GM21737 (cell line): Measurements from ENCODE around the gene TMEM164.

ENCODE experiments used
- ATAC-seq: cut with Tn5 transposase; IDR thresholded peaks from one replicate; pipeline ENCODE4 v1.9.1; 2021; ENCODE audit warnings: mild to moderate bottlenecking, moderate library complexity; ENCODE audit not compliant: unreplicated experiment

The TMEM164 gene

DNA sequence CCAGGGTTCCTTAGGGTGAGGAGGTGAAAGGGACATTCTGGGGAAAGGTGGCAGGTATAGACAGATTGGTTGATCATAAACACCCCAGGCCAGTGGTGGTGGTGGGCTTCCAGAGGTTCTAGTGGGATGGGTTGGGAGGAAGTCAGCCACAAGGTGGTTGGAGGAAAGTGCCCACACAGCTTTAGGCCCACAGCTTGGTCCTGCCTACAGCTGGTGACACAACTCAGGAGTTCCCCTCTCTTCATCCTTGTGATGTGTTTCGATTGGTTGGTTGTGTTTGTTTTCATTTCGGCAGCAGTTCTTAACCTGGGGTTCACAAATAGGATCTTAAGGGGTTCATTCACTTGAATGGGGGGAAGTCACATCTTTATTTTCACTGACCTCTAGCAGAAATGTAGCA lies 157.0 kb downstream of the TMEM164 start:
- ATAC-seq: no peak

DNA sequence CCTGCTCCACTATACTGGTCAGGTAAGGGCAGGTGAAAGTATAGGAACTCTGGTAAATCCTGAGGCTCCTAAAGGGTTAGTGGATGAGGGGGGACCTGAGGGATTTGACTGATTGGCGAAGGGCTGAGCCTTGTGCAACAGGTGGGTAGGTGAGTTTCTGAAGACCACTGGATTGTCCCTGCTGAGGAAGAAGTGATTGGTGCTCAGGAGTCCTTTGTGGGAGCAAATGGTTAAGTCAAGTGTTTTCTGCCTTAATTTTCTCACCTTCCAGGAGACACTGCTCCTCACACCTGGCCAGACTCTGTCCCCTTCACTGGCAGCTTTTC lies 158.4 kb downstream of the TMEM164 start:
- ATAC-seq: no peak

DNA sequence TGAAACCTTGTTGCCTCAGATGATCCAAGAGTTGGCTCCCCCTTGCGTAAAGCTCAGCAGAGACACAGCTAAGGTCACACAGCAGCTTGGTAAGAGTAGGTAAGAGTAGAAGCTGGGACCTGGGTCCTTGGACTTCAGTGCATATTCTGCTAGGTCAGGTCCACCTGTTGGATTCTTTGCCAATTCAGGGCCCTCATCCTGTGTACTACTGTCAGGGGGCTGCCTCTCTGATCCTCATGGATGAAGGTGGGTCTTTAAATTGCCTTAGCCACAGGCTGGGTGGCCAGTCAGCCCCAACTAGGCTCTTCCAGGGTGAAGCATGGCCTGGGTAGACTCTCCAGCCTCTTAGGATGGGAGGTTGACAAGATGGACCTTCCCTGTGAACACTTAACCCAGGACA lies 159.2 kb downstream of the TMEM164 start:
- no peak for ATAC-seq

DNA sequence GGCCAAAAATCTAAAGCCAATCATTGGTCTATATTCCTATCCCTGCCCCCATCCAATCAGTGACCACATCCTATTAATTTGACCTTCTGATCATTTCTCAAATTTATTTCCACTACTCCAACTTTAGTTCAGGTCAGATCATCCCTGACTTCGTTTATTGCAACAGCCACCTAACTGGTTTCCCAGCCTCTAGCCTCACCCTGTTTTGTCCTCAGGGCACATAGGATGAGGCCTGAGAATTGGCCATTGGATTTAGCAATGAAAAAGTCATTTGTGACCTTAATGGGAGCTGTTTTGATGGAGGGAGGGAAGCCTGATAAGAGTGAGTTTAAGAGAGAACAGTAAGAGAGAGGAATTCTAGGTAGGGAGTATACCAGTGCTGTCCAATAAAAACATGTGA lies 160.0 kb downstream of the TMEM164 start:
- no peak for ATAC-seq

DNA sequence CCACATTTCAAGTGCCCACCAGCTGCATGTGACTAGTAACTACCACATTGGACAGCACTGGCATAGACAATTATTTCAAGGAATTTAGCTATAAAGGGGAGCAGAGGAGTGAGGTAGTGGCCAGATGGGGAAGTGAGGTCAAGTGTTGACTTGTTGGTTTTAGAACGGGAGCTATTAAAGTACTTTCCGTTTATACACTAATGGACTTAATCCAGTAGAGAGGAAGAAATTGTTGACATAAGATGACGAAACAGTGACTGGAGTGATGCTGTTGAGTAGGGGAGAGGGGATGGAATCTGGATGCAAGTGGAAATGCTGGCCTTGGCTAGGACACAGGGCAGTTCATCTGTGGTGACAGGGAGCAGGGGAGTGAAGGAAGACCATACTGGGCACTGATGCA lies 160.6 kb downstream of the TMEM164 start:
- no peak for ATAC-seq

DNA sequence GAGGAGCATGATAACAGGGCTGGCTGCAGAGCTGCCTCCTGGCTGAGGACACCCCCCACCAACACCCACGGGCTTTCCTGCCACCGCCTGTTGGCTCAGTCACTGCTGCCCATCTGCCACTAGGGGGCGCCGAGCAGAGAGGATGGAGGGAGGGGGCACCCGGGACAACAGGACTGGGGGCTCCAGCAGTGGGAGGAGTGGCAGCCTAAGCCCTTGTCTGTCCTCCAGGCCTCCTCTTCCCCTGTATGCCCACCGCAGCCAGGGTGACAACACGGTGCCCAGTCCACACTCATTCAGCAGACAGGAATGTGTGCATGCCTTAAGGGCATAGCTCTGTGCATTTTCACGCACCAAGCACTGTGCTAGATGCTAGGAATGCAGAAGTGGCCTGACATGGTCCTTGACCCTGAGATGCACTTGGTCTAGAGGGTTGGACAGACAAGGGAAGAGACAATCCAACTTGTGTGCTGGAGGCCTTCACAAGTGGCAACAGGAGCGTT lies 165.1 kb downstream of the TMEM164 start:
- no peak for ATAC-seq

DNA sequence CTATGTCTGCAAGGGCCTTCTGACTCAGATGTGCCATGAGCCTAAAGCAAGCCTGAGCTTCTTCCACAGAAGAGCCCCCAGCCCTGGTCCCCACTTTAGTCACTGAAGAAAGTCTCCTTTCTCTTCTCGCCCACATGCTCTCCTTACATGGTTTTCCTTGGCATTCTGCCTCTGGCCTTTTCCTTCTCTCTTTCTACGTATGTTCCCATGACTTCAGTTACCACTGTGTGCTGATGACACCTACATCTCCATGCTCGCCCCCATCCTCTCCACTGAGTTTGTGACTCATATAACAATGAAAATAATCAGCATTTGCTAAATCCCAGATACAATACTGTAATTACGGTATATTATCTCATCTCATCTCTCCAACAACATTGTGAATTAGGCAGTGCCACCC lies 165.7 kb downstream of the TMEM164 start:
- ATAC-seq: no peak

DNA sequence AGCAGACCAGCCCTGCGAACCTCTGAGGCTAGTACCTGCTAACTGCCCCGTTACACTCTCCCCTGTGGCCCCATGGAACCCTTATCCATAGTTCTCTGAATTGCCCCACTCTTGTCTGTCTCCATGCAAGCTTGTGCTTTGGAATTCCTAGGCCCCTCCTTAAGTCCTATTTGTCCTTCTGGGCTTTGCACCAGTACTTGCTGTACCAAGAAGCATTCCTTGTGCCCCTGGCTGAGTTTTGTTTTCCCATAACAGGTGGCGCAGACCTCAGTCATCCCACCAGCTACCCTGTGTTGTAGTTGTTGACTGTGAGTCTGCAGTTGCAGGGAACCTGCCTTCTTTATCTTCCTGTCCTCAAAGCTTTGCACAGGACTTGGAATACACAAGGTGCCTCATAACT lies 167.1 kb downstream of the TMEM164 start:
- ATAC-seq: no peak

DNA sequence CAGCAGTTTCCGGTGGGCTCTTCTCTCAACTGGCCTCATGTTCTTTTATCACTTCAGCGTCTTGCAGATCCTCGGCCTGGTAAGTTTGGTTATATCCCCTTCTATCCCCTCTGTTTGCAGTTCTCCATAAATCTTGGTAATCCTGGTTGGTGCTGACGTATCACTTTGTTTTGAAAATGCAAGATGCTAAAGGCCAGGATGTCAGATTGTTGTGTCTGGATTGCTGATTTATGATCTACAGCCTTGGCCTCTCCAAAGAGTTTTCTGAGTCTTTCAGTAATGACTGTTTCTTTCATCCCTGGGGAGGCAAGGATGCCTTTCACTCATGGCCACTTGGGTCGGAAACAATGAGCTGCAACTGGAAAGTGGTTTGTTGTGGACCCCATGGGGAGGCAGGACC lies 168.5 kb downstream of the TMEM164 start:
- ATAC-seq: no peak

DNA sequence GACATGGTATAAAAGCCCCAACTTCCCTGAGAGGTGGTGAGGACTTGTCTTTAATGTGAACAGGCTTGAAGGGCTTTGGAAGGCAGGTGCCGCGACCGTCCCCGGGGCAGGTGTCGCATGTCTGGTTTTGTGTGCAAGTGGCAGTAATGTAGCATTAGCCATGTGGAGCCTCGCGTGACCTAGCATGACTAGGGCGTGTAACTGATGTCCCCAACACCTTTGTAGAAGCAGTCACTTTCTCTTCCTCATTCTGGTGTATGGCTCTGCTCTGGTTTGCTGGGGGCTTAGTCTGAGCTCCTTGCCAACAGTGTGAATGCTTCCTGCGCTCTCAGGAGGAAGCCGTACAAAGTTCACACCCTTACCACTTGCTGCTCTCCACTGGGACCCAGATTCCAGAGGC lies 169.3 kb downstream of the TMEM164 start:
- peak; percentile 96 for ATAC-seq

DNA sequence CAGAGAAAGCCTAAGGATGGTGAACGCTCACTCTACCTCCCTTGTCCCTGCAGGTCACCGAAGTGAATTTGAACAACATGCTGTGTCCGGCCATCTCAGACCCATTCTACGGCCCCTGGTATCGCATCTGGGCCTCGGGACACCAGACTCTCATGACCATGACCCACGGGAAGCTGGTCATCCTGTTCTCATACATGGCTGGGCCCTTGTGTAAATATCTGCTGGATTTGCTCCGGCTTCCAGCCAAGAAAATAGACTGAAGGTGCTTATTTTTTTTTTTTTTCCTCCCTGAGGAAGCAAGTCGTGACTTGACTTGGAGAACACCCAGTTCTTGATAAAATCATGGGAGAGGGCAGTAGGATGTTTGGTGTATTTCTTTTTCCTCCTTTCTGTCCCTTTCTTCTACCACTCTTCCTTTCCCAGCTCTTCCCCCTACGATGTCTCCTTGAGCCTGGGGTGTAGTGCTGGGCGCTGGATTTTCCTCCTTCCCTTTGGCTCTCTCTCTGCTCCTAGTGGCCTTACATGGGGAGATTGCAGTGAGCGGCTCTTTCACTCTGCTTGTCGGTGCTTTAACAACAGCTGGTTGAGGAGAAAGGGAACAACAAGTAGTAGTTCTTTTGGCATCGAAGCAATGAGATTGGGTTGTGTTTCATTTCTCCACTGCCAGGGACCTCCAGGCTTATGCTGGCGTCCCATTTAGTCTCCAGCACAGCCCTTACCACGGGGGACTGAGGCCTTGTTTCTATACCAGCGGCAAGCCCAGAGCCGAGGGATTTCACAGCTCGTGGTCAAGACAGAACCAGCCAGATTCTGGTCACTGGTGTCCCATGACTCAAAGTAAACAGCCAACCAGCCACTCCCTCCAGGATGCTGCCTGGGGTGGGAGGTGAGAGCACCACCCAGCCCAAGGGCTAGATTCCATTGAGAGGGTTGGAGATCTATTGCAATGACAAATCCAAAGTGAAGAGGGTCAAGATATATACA lies 170.6 kb downstream of the TMEM164 start:
- no peak for ATAC-seq

DNA sequence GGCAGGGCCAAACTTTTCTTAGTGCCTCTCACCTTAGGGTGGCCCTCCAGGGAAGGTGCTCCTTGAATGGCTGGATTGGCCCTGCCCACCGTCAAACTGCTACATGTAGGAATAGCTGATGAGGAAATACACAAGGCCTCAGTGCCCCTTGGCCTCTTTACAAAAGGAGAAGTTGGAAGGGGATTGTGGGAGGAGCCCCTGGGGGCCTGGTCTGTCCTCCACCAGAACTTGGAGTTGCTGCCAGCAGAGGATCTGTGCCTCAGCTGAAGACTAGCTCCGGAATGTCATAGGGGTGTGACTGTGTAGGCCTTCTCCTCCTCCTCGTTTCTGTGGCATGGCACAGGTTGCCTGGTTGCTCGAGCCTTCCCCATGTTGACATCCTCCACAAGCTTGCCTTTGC lies 172.2 kb downstream of the TMEM164 start:
- no peak for ATAC-seq

DNA sequence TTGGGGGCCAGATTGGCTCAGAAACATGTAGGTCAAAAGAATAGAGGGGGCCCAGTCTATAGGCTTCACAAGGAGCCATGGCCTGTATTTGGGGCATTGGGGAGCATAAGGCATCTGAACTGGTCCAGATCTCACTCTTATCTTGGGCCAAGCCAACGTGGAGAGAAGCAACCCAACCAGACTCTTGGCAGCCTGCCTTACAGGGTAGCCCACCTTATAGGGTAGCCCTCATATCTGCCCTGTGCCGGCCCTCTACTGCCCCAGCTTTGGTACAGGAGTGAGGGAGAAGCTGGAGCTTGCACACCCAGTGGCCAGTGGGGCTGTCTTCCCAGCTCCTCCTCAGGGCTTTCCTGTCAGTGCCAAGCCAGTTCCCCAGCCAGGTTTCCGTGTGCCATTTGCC lies 172.8 kb downstream of the TMEM164 start:
- no peak for ATAC-seq

DNA sequence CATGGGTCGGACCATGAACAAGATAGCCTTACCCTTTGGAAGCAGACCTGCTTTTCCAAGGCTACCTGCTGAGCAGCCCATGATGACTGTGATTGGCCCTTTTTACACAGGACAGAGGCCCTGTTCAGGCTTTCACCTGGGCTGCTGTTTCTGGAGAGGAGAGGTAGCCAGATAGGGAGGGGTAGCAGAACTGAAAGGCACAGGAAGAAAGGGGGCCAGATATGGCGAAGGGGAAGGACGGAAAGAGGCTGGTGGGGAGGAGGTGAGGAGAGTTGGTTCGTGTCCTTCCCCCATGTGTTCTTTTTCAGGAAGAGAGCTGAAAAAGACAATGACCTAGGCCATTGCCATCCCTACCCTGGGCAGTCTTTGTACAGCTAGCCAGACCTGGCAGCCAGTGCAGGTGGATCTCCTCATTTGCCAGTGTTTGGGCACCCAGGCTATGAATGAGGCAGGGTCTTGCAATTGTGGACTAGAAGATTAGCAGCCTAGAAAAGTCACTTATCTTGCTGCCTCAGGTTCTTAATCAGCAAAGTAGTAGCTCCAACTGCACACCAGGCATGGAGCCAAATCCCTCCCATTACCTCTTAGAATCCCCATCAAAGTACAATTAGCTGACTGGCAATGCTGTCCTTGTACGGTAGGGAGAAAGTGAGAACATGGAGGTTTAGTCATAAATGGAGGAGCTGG lies 175.4 kb downstream of the TMEM164 start:
- ATAC-seq: no peak

DNA sequence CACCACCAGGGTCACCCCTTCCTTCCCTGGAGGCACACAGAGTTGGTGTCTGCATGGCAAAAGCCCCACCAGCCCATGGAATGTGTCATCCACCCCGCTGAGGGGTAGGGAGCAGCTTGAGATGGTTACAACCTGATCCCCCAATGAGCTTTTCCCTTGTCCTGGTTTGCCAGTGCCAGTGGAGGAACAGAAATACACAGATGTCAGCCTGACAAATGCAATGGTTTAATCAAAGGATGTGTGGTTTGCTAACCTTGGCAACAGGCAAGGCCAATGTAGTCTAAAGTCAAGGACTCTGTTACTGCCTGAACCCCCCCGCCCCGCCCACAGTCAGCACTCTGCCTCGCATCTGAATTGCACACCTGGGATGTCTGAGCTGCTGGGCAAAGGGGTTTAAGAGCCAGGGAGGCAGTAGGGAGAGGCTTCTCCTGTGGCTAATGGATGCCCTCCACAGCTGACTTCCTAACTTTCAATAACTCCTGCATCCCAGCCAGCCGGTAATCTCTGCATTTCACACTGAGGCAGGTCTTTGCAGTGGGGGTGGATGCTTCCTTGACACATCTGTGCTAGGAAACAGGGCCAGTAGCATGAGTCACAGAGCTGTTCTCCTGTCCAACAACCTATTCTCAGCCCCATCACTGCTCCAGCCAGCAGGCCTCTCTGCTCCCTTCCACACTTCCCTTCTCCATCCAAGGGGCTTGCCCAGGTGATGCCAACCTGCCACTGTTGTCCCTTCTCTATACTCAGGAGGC lies 177.4 kb downstream of the TMEM164 start:
- ATAC-seq: peak; percentile 24

DNA sequence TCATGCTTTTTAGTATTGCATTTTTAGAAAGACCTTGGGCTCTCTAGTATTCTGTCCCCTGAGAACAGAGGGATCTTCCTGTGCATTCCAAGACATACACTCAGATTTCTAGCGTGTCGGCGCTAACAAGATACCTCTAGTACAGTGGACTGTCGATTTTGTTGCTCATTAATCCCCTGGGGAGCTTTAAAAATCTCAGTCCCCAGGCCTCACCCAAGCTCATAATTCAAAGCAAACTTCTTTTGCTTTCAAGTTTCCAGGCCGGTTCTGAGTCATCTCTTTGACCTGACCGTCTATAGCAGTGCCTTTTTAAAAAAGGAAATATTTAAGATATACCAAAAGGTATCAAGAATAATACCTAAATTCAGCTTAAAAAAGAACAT lies 178.0 kb downstream of the TMEM164 start:
- peak; percentile 77 for ATAC-seq

DNA sequence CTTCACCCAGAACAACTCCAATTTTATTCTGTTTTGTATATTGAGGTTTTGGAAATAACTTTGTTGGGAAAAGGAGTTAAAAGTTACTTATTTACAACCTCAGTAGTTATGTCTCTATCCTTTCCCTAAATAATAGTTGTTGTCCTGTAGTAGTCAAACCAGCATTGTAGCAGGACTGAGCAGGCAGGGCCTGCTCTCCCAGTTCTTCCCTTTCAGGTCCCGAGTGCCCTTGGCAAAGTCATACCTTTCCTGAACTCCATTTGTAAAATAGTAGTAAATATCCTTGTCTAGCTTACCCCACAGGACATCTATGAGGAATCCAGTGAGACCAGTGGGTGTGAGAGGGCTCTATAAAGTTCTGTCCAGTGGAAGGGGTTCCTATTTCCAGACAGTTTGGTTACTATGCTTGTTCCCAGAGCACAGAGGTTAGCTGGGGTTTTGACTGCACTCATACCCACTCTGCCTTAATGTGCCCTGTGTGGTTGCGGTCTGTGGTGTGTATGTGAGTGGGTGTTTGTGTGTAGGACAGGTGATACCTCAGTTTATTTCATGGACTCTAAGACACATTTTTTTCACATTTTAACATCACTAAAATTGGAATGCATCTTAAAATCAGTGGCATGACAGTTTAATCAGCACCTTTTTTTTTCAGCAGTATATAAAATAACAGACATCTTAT lies 178.7 kb downstream of the TMEM164 start:
- ATAC-seq: no peak

DNA sequence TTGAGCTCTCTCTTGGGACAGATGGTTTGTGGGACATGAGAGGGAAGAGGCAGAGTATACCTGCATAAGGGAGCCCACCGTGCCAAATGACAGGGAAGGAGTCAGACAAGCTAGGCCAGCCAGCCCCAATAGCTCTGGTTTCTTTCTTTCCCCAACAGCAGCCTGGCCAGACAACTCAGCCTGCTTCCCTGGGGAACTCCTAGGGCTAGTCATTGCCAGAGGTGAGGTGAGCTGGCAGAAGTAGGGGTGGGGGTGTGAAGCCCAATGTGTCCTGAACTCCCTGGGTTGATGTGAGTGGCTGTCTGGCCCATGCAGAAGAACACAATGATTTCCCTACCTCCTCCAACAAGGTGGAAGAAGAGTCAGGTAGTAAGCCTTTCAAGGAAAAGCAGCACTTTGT lies 179.4 kb downstream of the TMEM164 start:
- ATAC-seq: no peak

DNA sequence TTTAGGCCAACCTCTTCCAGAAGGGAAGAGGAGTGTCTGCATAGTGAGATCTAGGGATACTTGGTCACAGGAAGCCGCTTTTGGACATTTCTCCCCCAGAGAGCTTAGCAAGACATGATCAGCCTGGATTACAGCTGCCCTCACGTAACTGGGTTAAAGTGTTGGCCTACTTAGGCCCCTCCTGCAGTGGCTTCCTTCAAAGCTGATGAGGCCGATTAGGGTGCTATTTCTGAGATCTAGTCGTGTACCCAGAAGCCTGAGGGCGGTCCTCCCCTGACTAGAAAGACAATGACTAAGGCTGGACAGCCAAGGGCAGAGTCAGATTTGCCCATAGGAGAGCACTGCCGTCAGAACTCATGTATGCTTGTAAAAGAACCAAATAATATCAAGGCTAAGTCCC lies 180.0 kb downstream of the TMEM164 start:
- ATAC-seq: no peak

DNA sequence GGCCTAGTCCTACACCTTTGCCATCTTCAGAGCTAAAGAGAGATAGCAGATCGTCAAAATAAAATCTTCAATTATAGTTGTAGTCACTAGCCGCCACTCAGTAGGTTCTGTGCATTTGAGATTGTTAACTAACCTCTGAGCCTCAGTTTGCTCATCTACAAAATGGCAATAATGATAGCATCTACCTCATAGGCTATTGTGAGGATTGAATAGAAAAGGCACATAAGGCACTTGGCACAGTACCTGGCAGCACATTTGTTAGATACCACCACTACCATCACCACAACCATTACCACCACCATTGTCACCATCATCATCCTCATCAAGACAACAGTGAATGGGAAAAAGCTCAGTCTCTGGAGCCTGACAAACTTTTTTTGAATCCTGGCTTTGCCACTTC lies 180.4 kb downstream of the TMEM164 start:
- ATAC-seq: no peak
